Activated naive CD4-positive, alpha-beta T cell treated with anti-CD3 and anti-CD28 coated beads, Interleukin-2, amount 10 ng/mL, durations not matched to agents 5 hours and 36 hours (primary cell): ENCODE measurements around the gene SYNM. TPM values are rescaled to one million over a fixed set of nuclear protein-coding genes. Genes with fewer than 3 reads are reported as not detected.

Experiments
- total RNA-seq, 2 experiments: library from RNA; stranded (reverse); gene quantifications; one replicate each; pipeline ENCODE4 v1.2.3, GENCODE V29; 2021

Gene SYNM, protein sequence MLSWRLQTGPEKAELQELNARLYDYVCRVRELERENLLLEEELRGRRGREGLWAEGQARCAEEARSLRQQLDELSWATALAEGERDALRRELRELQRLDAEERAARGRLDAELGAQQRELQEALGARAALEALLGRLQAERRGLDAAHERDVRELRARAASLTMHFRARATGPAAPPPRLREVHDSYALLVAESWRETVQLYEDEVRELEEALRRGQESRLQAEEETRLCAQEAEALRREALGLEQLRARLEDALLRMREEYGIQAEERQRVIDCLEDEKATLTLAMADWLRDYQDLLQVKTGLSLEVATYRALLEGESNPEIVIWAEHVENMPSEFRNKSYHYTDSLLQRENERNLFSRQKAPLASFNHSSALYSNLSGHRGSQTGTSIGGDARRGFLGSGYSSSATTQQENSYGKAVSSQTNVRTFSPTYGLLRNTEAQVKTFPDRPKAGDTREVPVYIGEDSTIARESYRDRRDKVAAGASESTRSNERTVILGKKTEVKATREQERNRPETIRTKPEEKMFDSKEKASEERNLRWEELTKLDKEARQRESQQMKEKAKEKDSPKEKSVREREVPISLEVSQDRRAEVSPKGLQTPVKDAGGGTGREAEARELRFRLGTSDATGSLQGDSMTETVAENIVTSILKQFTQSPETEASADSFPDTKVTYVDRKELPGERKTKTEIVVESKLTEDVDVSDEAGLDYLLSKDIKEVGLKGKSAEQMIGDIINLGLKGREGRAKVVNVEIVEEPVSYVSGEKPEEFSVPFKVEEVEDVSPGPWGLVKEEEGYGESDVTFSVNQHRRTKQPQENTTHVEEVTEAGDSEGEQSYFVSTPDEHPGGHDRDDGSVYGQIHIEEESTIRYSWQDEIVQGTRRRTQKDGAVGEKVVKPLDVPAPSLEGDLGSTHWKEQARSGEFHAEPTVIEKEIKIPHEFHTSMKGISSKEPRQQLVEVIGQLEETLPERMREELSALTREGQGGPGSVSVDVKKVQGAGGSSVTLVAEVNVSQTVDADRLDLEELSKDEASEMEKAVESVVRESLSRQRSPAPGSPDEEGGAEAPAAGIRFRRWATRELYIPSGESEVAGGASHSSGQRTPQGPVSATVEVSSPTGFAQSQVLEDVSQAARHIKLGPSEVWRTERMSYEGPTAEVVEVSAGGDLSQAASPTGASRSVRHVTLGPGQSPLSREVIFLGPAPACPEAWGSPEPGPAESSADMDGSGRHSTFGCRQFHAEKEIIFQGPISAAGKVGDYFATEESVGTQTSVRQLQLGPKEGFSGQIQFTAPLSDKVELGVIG (N-terminal part only)
- total RNA-seq = 1 to 10 TPM; 3.0 to 3.3 TPM

GRCh38 chr15:99104788-99105513, at the start of gene SYNM:
Gene SYNM (plus strand): TSS chr15:99105080. CDS start chr15:99105200, 120 bp downstream.

Other genes with a start within 250 kb of the SYNM start
- gene PGPEP1L, start 97.3 kb upstream of the SYNM start, total RNA-seq = not detected
- 1 to 10 TPM in 1 of 2 experiments, under 1 TPM in 1; 0.43 to 1.1 TPM for gene TTC23, start 144.5 kb downstream of the SYNM start, total RNA-seq
- 10 to 100 TPM; 16.9 to 17.0 TPM for gene LRRC28, start 146.4 kb downstream of the SYNM start, total RNA-seq